Measurements from ENCODE around the gene ZNF41. TPM values are rescaled to one million over a fixed set of nuclear protein-coding genes. Genes with fewer than 3 reads are reported as not detected.
"Not testable (repeated sequence)": the region's sequence is repeated elsewhere in the genome, so short reads cannot be mapped to it uniquely, and the experiment has no call there.

Gene ZNF41
- total RNA-seq (2014; rRNA removed; shearing (Covaris generic)): 4.8 and 24.6 TPM in 2 replicates

DNA sequence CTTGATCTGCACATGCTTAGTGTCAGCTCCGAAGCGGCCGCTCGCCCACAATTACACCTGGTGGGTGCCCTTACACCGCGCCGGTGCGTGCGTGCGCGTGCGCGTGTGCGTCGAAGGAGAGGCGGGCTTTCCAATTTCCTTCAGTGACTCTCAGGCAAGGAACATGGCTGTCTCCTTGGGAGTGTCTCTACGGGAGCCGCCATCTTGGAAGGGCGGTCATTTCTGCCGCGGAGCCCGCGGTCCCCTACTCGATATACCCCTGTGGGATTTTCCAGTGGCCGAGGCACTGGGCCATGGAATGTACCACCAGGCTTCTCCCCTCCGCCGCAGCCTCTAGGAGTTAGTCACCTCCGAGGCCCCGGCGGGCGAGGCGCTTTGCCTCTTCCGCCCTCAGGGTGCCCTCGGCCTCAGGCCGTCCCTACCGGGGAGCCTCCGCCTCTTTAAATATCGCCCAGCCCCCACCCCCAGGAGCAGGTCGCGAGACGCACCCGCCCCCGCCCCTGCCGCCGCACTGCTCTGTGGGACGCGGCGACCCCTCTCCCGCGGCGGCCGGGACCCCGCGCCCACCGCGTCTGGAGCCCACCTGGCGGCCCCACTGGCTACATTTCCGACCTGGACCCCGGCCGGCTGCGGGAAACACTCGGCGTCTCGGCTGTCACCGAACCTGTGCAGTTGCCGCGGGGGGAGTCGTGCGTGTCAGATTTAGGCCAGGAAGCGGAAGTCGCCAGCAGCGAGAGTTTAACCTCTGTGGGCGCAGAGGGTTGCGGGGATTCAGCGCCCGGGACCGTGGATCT, at the start of gene ZNF41:
ZNF41 (minus strand) TSS at position 711 of the 794 bp plus-strand sequence. CDS start 15,741 bp downstream, outside the sequence.
- DNase-seq (ENCODE audit: low read depth): peak; percentile 86

DNA sequence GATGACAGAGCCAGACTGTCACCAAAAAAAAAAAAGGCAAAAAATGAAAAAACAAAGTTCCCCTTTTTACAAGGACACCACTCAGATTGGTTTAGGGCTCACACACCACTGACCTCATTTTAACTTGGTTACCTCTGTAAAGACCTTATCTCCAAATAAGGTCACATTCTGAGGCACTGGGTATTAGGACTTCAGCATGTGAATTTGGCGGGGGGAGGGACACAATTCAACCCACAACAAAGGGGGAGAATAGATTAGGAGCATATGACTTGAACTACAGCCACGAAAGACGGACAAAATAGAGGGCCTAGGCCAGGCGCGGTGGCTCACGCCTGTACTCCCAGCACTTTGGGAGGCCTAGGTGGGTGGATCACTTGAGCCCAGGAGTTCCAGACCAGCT, 47.0 kb upstream of the ZNF41 start:
- DNase-seq (ENCODE audit: low read depth): no peak

DNA sequence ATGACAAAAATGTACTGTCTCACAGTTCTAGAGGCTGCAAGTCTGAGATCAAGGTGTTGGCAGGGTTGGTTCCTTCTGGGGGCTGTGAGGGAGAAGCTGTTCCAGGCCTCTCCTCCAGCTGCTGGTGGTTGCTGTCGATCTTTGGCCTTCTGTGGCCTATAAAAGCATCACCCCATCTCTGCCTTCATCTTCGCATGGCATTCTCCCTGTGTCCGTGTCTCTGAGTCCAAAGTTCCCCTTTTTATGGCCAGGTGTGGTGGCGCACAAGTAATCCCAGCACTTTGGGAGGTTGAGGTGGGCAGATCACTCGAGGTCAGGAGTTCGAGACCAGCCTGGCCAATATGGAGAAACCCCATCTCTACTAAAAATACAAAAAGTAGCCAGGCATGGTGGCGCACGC, 46.5 kb upstream of the ZNF41 start:
- no peak for DNase-seq (ENCODE audit: low read depth)

DNA sequence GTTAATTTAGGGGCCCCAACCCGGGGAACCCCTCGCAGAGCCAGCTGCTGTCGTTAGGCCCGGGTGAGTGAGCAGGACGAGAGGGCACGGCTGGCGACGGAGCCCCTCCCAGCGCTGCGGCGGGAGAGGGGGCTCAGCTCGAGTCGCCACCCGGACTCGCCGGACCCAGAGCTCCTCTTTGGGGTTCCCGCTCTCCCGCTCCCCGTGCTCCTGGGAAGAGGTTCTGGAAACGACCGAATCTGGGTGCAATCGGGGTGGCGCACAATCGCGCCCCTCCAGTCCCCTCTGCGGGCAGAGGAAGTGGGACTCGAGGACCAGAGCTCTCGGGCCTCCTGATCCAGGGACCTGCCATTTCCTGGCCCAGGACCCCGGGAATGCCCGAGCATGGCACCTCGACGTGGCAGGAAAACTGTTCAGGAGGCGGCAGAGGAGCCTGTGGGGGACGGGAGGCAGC, 40.7 kb upstream of the ZNF41 start:
- DNase-seq (ENCODE audit: low read depth): no peak

DNA sequence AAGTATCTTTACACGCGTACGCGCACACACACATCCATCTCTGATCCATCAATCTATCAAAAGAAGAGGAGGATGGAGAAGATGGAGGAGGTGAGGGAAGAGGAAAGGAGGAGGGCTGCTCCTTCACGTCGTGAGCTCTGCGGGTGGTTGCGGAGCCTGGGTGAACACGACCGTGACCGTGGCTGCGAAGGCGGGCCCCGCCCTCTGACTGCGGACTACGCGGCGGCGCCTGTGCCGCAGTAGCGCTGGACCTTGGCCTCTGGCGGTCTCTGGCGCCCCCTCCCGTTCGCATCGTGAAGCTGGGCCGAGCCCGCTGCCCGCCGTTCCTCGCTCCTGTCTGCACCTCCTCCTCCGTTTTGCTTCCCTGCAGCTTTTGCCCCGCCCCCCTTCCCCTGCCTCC, 40.3 kb upstream of the ZNF41 start:
- DNase-seq (ENCODE audit: low read depth): peak; percentile 78

DNA sequence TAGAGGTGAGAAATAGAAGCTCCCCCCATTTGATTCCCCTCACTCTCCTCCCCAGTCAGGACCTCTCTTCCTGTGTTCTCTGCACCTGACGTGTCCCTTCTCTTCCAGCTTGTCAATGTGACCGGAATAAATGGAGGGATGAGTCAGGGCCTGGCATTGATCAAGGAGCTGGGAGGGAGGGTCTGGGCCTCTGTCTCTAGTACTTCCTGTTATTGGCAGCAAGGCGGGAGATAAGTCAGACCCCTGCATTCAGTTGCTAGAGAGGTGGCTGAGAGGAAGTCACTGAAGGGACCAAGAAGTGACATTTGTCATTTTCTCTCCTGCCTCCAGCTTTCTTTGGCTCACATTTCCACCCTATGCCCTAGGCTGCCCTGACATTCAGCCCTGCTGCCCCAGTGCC, 35.1 kb upstream of the ZNF41 start:
- peak; percentile 27 for DNase-seq (ENCODE audit: low read depth)

DNA sequence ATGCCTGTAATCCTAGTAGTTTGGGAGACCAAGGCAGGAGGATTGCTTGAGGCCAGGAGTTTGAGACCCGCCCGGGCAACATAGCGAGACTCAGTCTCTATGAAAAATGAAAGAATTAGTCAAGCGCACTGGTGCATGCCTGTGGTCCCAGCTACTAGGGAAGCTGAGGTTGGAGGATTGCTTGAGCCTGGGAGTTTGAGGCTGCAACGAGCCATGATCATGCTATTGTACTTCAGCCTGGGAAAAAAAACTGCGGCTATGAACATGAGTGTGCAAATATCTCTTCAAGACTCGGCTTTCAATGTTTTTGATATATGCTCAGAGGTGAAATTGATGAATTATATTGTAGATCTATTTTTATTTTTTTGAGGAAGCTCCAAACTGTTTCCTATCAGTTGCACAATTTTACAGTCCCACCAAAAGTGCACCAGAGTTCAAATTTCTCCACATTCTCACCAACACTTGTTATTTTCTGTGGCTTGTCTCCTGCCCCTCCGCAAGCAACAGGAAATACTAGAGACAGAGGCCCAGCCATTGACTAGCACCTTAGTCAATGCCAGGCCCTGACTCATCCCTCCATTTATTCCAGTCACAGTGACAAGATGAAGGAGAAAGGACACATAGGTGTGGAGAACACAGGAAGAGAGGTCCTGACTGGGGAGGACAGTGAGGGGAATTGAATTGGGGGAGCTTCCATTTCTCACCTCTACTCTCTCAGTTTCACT, 33.1 kb upstream of the ZNF41 start:
- peak; percentile 65 for DNase-seq (ENCODE audit: low read depth)

DNA sequence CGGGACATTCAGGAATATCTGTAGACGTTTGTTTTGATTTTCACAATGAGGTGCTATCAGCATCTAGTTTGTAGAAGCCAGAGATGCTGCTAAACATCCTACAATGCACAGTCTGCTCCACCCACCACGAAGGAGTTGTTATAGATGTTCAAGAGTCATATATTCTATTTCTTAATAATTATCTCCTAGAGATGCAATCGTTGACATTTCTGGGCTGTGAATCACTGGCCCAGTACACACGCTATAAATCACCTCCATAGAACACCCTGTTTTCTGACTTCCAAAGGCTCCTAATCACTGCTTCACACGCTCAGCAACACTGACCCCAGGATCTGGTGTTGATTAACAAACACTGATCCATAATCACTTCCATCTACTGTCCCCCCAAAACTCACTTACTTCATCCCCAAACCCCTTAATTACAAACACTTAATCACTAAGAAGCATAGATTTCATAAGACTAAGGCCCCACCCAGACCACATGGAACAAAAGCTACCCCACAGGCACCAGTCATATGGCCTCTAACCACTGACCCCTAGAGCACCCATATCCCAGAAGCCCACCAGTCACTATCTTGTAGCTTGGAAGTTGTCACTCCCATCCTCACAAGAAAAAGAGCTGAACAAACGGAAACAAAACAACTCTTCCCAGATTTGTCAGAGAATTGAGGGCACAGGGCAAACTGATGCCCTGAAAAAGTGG, 31.7 kb upstream of the ZNF41 start:
- peak; percentile 46 for DNase-seq (ENCODE audit: low read depth)

DNA sequence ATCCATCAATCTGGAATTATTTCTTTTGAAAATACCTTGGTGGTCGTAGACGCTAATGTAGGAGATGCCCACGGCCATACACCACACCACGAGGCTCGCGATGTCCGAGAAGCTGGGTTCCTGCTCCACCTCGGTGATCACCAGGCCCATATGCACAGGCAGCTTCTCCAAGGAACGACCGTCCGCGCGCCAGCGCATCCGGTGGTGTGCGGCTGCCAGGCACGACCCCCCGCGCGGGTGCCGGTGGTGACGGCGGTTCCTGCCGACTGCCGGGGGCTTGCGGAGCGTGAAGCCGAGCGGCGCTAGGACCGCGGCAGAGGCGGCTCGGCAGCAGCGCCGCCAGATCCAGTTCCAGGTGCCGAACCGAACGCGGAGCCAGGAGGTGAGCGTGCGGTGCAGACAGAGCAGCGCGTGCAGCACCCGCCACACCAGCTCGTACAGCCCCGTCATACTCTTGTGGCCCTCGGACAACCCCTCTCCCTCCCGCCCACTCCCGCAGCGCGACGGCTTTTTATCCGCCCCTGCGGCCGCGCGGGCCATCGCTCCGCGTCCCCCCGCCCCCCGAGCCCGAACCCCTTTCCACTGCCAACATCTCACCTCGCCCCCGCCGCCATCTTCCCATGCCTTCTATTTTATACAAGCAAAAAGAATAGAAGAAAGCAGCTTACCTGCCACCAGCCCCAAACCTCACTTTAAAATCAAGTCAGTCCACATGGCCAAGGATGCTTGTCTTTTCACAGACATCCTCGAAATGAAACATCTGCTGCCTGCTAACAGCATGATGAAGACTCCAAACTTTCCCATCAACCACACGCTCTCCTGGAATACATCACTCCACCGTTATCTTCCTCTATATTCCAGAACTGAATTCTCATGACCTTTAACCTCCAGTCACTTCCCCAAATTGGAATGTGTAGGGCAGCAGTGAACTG, 30.3 kb upstream of the ZNF41 start:
- not testable (repeated sequence) for DNase-seq (ENCODE audit: low read depth)

DNA sequence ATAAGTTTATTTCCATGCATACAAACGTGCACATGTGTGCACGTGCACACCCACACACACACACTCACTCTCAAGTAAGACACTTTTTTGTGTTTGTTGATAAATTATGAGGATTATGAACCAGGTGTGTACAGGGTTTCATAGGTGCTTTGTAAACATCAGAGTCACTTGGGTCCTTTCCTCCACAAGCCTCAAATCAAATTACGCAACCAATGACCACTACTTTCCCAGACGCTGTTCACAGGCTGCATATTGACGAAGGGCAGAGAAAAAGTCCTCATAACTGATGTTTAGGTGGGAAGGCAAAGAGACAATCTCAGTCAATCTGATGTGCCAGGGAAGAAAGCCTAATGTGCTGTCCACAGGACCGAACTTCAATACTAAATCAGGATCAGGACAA, 29.4 kb upstream of the ZNF41 start:
- not testable (repeated sequence) for DNase-seq (ENCODE audit: low read depth)

DNA sequence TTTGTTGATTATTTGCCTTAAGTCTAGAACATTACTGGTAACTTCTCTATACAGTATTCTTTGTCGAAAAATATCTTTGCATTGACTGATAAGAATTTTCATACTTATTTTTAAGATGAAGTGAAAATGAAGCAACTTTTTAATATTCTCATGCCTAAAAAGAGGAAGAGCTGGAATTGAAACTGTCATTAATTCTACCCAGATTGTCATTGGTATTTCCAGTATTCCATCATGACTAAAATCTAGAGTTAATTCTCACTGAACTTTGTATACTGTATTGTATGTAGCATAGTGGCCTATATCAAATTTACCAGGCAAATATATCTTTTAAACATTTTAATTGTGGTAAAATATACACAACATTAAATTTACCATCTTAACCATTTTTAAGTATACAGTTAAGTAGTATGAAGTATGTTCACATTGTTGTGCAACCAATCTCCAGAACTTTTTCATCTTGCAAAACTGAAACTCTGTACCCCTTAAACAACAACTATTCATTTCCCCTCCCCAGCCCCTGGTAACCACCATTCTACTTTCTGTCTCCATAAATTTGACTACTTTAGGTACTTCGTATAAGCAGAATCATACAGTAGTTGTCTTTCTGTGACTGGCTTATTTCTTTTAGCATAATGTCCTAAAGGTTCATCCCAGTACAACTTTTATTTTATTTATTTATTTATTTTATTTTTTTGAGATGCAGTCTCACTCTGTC, 24.3 kb upstream of the ZNF41 start:
- no peak for DNase-seq (ENCODE audit: low read depth)

DNA sequence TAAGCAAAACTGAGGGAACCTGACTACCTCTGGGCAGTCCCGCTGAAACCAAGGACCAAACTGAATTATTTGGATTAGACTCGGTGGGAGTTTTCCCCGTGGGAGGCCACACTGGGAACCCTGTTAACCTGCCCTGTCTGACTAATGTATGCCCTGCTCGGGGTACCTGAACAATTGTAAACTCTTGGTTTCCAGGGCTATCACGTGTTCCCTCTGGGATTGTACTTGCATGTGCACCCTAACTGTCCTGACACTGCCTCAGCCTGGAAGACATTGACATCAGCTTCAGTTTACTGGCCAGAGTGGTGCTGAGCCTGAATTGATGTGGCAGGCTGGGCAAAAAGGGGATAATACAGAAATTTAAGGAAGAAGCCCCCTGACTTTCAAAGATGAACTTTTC, 20.1 kb upstream of the ZNF41 start:
- no peak for DNase-seq (ENCODE audit: low read depth)

DNA sequence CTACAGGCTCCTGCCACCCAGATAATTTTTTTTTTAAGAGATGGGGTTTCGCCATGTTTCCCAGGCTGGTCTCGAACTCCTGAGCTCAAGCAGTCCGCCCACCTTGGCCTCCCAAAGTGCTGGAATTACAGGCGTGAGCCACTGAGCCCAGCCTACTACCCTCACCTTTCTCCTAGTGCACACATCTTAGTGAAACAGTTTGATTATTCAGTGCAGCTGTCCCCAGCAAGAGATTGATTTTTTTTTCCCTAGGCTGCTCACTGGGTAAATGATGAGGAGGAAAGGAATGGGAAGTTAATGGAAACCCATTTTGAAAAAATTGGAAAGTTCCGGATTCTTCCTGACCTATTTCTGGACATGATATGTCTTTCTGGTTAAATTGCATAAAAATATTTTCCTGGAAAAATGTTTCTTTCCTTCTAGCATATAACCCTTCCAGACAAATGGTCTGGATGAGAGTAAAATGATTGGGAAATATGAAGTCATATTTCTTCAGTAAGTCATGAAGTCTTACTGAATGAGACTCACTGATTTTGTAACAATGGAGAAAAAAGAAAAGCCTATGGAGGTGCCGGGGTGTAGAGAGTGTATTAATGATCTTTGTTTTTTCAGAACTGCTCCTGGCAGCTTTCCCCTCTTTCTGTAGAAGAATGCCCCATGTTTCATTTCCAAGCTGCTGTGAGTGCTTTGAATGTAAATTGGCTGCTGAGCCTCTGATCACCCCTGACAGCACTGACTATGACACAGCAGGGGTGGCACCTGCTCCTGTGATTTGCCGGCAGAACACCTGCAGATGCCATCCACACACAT, 19.5 kb upstream of the ZNF41 start:
- no peak for DNase-seq (ENCODE audit: low read depth)

DNA sequence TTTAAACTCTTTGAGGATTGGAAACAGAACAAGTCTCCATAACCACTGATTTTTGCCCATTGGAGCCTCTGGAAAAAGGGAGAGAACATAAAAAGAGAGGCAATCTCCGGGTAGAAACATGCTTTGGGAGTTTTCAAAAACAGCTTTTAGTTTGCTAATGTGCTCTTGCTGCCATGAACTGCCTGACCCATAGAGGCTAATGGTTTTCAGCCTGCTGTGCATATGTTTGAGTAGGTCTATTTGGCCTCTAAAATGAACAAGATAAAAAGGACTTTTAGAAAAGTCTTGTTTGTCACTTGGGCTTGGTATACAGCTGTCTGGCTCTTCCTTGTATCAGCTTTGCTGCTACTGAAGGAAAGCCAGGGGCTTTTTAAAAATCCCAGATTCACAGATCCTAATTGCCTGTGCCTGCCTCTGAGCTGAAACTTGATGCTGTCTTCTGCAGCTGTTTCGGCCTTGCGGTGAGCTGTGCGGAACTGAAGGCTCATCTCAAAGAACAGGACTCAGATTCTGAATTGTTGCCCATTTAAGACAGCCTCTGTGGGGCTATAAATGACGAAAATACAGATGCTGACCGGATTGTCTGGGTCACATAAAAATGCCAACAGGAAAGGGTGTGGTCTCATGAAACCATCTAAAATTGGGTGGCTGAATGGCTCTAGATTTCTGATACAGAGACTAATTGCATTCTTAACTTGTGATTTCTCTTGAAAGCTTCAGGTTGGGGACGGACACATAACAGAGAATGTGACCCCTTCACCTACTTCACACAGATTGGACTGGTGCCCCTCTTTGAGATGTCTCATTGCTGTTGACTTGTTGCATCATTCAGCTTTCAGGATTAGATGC, 18.4 kb upstream of the ZNF41 start:
- peak; percentile 45 for DNase-seq (ENCODE audit: low read depth)

DNA sequence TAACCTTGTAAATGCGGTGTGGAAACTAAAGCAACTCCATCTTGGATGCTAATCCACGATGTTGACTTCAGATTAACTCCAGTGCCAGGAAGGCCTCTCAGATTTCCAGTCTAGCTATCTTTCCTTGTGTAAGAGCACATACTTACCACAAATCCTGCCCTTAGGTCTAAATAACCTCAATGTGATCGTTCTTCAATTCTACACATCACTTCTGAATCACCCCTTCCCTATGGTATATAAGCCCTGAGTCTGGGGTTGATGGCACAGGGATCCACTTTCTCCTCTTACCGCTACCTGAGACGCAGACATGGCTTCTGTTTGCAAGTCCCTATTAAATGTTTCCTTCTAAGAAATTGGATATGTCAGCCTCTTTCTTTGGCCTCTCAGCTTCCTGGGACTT, 17.5 kb upstream of the ZNF41 start:
- DNase-seq (ENCODE audit: low read depth): no peak

DNA sequence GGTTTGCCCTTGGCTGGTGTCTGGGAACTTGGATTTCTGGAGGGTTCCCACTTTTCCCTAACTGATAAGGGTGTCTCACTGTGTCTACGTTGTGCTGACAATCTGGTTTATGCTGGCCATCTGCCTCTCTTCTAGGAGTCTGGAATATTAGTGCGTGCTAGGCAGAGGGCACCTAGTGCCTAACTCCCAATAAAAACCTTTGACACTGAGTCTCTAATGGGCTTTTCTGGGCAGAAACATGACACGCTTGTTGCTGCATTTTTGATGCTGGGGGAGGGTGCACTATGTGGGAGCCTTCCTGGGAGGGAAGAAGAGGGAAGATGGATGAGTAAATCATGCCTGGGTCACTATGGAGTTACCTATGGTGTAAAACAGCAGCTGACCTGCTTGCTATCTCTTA, 16.3 kb upstream of the ZNF41 start:
- DNase-seq (ENCODE audit: low read depth): no peak

DNA sequence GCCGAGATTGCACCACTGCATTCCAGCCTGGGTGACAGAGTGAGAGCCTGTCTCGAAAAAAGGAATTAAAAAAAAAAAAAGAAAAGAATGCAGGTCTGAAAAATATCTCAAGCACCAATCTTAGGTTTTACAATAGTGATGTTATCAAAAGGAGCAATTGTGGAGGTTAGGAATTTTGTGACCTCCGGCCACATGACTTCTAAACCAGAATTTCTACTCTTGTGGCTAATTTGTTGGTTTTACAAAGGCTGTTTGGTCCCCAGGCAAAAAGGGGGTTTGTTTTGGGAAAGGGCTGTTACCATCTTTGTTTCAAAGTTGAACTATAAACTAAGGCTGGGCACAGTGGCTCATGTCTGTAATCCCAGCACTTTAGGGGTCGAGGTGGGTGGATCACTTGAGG, 15.4 kb upstream of the ZNF41 start:
- no peak for DNase-seq (ENCODE audit: low read depth)

DNA sequence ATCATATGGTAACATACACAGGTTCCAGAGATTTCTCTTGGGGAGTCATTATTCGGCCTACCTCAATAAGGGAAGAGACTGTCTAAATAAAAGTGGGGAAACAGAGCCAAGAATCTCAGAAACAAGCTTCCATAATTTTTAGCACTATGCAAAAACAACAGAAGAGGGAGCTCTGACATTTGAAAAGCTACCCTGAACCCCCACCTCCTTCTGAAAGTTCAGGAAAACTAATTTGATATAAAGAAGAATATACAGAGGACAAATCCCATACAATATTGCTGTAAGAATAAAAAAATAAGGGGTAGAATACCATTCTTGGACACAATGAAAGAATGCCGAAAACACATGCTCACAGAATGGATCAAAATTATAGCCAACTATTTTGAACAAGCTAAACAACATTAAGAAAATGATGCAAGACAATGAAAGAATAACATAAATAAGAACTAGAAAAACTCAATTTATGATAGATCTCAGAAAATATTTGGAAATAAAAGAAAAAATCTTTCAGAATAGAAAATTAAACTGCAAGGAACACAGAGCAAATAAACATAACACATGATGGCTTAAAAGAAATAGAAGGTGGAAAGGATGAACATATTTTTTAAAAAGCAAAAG, 14.4 kb upstream of the ZNF41 start:
- DNase-seq (ENCODE audit: low read depth): no peak

Measured in Daoy (cell line).